Retinal pigment epithelial cell (primary cell): Measurements from ENCODE around the gene DRC7.

Source experiments
- DNase-seq: peaks from one replicate; pipeline ENCODE4 v3.0.0-alpha.2; 2010; ENCODE audit warnings: low read depth
- H3K4me3 ChIP-seq: 2 replicates; pipeline ENCODE4 v1.5.1; 2011; ENCODE audit warnings: mild to moderate bottlenecking, low read length, control low read depth, moderate library complexity
- CTCF ChIP-seq: conservative IDR thresholded peaks from 2 replicates; pipeline ENCODE4 v1.5.1; 2011; ENCODE audit warnings: low read depth, low read length, control low read depth, inconsistent platforms

DRC7 gene

GRCh38 chr16:57684626-57685358 is 9.8 kb upstream of the DRC7 start:
- TF ChIP-seq CTCF, result no peak
- H3K4me3 ChIP-seq, result no peak overlapping the region
- no peak for DNase-seq

- TF ChIP-seq CTCF, result no peak
- no peak for DNase-seq
- no peak overlapping the region for H3K4me3 ChIP-seq
Measured at GRCh38 chr16:57685633-57686032, 9.0 kb upstream of the DRC7 start.

GRCh38 chr16:57686577-57686976 is 8.0 kb upstream of the DRC7 start:
- no peak for TF ChIP-seq CTCF
- H3K4me3 ChIP-seq, result no peak overlapping the region
- no peak for DNase-seq

- no peak overlapping the region for H3K4me3 ChIP-seq
- no peak for TF ChIP-seq CTCF
- no peak for DNase-seq
Measured at GRCh38 chr16:57687363-57687929, 7.2 kb upstream of the DRC7 start.

- no peak for DNase-seq
- no peak overlapping the region for H3K4me3 ChIP-seq
- no peak for TF ChIP-seq CTCF
Measured at GRCh38 chr16:57688487-57688986, 6.1 kb upstream of the DRC7 start.

GRCh38 chr16:57688987-57689761 is 5.4 kb upstream of the DRC7 start:
- no peak for DNase-seq
- no peak overlapping the region for H3K4me3 ChIP-seq

More at GRCh38 chr16:57688987-57689761, 5.4 kb upstream of the DRC7 start:
- no peak for TF ChIP-seq CTCF
